Activated CD8-positive, alpha-beta memory T cell treated with anti-CD3 and anti-CD28 coated beads, Interleukin-2, amount 50 U/mL, for 24 hours (primary cell): ENCODE measurements around the gene CENPVL2.
"Not testable (repeated sequence)": the region's sequence is repeated elsewhere in the genome, so short reads cannot be mapped to it uniquely, and the experiment has no call there.

Source experiments
- DNase-seq: peaks from one replicate; pipeline ENCODE4 v3.0.0-alpha.2; 2020; ENCODE audit errors: extremely low read depth

Gene CENPVL2

DNA sequence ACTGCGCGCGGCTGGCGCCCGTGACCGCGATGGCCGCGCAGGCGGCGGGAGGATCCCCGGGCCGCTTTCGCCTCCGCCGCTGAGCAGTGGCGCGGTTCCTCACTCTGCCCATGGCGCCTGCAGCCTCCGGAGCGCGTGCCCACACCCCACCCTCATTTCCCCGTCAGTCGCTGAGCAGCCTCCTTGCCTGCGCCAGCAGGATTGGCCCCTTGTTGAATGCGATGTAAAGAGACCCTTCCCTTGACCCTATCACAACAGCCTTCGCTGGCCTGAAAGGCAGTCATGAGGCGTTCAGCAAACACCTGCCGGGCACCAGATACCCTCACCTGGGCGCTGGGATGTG lies at the start of gene CENPVL2:
Gene CENPVL2, minus strand, starts transcription at position 112 of the 343 bp plus-strand sequence. Its CDS starts 0 bp downstream, at position 112.
- DNase-seq = not testable (repeated sequence)

- no peak for DNase-seq
These were observed 45.6 kb upstream of the CENPVL2 start for GRCh38 chrX:51728202-51728601.

DNA sequence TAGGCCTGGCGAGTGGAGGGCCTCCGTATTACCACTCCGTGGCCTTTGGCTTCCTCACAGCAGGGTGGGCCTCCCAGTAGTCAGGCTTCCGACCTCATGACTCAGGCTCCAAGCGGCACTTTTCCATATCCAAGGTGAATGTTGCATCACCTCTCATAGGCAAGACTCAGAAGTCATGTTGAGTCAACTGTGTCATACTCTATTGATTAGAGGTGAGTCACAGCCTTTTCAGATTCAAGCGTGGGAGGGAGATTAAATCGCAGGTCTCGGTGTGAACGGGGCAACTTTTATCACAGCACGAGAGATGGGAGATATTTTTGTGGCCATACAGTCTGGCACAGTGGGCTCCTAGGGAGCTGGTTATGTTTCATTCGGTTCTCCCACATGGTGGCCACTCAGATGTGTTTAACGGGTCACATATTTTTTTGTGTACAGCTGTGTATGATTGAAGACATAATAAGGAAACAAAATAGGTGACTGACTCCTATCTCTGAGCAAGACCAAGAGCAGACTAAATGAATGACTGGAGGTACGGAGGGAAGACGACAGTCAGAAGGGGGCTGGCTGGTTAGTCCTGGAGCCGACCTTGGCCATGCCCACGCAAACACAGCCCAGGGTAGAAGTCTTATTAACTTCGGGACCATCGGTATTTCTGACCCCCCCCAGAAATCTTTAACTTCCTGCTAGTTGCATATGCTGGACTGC lies 30.5 kb upstream of the CENPVL2 start:
- DNase-seq = not testable (repeated sequence)

- DNase-seq = not testable (repeated sequence)
These were observed 27.9 kb upstream of the CENPVL2 start, which contains the start of gene CENPVL1 for GRCh38 chrX:51710277-51711164. TSS of gene CENPVL1 (plus strand) at chrX:51710512. CDS start at chrX:51710512, 0 bp downstream.

- DNase-seq = no peak
These were observed 14.8 kb upstream of the CENPVL2 start for GRCh38 chrX:51697397-51697796.

- no peak for DNase-seq
These were observed 11.6 kb upstream of the CENPVL2 start for GRCh38 chrX:51694254-51694653.

GRCh38 chrX:51681808-51682719 lies 567 bp downstream of the CENPVL2 start:
- DNase-seq = not testable (repeated sequence)

GRCh38 chrX:51679689-51680433 lies 2.8 kb downstream of the CENPVL2 start:
- not testable (repeated sequence) for DNase-seq

GRCh38 chrX:51665981-51666380 lies 16.6 kb downstream of the CENPVL2 start:
- no peak for DNase-seq

GRCh38 chrX:51643377-51643776 lies 39.3 kb downstream of the CENPVL2 start:
- DNase-seq = no peak

DNA sequence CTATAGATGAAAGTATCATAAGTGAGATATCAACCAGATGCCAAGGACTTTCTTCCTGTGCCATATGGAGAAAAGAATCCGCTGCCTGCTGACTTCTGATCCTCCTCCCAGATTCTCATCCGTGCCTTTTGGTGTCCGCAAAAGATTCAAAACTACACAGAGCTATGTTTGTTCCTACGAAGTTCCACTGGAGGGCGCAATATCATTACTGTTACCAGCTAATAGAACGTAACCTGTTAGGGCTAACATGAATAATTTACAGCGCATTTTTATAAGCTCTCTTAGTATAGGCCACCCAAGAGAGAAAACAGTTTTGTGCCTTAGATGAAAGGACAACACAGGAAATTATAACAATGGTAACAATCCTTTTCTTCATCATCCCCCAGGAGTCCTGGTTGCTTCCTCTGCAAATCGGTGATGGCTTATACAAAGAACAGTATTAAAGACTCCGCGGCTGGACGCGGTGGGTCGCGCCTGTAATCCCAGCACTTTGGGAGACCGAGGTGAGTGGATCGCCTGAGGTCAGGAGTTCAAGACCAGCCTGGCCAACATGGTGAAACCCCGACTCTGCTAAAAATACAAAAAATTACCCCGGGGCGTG lies 41.1 kb downstream of the CENPVL2 start:
- no peak for DNase-seq

DNA sequence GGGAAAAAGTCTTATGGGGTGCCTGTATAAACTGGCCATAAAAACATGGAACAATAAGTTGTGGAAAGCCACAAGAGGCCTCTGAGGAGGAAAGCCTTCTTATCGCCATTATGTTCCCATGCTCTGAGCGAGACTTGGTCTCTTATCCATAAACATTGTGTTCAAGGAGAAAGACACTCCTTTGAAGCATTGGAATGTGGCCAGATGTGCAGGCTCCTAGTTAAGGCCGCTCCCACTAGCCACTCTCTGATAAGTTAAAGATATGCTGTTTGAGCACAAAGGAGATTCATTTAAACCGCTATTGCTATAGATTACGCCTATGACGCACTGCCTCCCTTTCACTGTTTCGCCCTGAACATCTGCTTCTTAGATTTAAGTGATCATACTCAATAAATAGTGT lies 46.1 kb downstream of the CENPVL2 start:
- not testable (repeated sequence) for DNase-seq
